ENCODE data around the gene RAP1GAP.

The RAP1GAP gene

DNA sequence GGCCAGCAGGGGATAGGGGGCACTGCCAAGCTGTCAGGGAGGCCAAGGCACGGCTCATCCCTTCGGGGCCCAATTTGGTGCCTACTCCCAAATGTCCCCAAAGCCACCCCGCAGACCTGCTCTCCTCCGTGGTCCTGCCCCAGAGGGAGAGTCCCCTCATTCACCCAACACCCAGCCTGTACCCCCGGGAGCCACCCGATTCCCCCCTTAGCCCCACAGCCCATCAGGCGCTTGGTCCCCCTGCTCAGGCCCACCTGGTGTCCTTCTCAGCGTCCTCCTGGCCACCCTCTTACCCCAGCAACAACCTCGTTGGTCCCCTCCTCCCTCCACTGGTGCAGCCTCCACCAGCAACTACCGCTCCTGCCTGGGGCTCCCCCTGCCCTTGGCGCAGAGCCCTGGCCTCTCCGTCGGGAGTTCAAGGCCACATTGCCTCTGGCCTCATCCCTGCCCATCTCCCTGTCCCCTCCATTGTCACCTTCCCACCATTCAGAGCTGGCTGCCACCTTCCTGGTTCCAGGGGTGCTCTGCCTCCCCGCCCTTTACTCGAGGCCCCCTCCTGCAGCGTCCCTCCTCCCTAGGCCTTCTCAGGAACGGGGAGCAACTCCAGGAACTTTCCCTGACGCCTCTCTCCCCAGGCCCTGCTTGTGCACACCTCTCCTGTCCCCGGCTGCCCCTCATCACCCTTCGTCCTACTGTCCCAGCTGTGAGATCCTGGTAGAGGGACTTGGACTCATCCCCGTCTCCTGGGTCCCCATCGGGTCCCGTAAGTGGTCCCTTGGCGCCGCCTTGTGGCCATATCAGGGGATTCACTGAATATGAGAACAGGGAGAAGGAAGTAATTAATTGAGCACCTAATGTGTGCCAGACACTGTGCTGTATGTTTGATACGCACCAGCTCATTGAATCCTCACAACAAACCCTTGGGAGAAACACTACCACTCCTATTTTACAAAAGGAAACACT, 73.9 kb downstream of the RAP1GAP start:
- Histone ChIP-seq H3K9ac (ENCODE audit: low read length) (no peak overlapping the region), H3K36me3 (ENCODE audit: control insufficient read depth, insufficient read depth, low read length) (no peaks in the 10 kb centered on the region), H3K9me3 (ENCODE audit: control insufficient read depth, low read length) (no peaks in the 10 kb centered on the region), H3K27me3 (ENCODE audit: control insufficient read depth, insufficient read depth, low read length) (peaks cover 18% of the 10 kb centered on the region), H3K4me1 (ENCODE audit: control insufficient read depth, insufficient read depth, low read length) (peaks cover 4% of the 10 kb centered on the region), H3K4me3 (ENCODE audit: low read length) (no peak overlapping the region)

DNA sequence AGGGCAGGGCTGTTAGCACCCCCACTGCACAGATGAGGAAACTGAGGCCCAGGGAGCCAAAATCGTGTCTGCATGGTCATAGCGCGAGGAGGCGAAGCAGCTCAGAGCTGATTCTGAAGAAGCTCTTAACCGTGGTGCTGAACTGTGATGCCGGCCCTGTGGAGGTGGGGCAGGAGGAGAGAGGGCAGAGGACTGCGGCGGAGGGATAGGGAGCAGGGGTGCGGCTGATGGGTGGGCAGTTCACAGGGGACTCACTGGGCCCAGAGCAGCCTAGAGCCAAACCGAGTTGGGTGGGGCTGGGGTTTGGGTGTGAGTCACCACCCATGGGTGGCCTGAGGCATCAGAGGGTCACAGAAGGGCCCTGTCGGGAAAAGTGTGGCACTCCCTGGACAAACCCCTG, 74.7 kb downstream of the RAP1GAP start:
- Histone ChIP-seq H3K9ac (ENCODE audit: low read length) (no peak overlapping the region), H3K36me3 (ENCODE audit: control insufficient read depth, insufficient read depth, low read length) (no peaks in the 10 kb centered on the region), H3K9me3 (ENCODE audit: control insufficient read depth, low read length) (no peaks in the 10 kb centered on the region), H3K4me1 (ENCODE audit: control insufficient read depth, insufficient read depth, low read length) (peaks cover 9% of the 10 kb centered on the region), H3K4me3 (ENCODE audit: low read length) (no peak overlapping the region), H3K27me3 (ENCODE audit: control insufficient read depth, insufficient read depth, low read length) (peaks cover 18% of the 10 kb centered on the region)

DNA sequence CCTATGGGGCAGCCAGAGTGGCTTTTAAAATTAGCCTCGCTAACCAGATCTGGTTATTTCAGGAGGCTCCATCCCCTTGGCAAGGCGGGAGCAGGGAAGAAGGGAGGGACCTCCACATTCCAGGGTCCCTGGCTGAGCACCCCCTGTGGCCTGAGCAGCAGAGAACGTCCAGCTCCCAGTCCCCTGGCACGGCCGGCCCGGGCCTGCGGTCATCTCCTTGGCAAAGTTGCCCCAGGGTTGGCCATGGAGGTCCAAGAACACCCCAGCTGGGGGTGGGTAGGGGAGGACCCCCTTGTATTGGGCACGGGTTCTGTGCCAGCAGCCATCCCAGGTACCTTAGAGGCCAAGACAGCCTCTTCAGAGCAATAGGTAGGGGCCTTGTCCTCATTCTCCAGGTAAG, 75.9 kb downstream of the RAP1GAP start:
- H3K9me3 ChIP-seq (ENCODE audit: control insufficient read depth, low read length): no peaks in the 10 kb centered on the region
- H3K4me1 ChIP-seq (ENCODE audit: control insufficient read depth, insufficient read depth, low read length): peaks cover 9% of the 10 kb centered on the region
- peaks cover 18% of the 10 kb centered on the region for H3K27me3 ChIP-seq (ENCODE audit: control insufficient read depth, insufficient read depth, low read length)
- no peak overlapping the region for H3K4me3 ChIP-seq (ENCODE audit: low read length)
- no peak overlapping the region for H3K9ac ChIP-seq (ENCODE audit: low read length)
- H3K36me3 ChIP-seq (ENCODE audit: control insufficient read depth, insufficient read depth, low read length): no peaks in the 10 kb centered on the region

DNA sequence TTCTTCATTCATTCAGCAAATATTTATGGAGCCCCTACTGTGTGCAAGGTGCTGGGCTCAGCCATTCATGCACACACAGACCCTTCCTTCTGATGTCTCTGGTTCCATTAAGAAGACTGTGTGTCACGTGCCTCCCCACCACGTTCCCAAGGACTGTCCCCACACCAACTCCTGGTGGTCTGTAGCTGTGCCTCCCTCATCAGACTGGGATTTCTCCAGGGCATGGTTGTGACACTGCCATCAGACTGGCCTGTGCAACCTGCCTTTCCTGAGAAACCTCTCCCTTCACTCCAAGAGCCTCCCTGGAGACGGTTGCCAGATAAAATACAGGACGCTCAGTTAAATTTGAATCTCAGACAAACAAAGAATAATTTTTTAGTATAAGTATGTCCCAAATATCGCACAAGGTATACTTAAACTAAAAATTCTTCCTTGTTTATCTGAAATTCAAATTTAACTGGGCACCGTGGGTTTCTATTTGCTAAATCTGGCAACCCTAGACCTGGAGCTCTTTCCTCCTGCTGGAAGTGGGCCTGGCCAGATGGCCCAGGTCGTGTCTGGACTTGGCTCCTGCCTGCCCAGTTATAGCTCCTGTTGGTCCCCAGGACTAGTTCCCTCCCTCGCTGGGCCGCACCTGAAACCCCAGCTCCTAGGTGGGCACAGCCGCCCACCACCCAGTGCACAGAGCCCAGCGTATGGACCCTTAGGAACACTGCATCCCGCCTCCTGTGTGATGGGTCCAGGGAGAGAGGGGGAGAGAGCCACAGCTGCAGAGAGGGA, 76.9 kb downstream of the RAP1GAP start:
- no peak overlapping the region for H3K4me3 ChIP-seq (ENCODE audit: low read length)
- no peak overlapping the region for H3K9ac ChIP-seq (ENCODE audit: low read length)
- peaks cover 10% of the 10 kb centered on the region for H3K4me1 ChIP-seq (ENCODE audit: control insufficient read depth, insufficient read depth, low read length)
- H3K27me3 ChIP-seq (ENCODE audit: control insufficient read depth, insufficient read depth, low read length): peaks cover 18% of the 10 kb centered on the region
- no peaks in the 10 kb centered on the region for H3K36me3 ChIP-seq (ENCODE audit: control insufficient read depth, insufficient read depth, low read length)
- H3K9me3 ChIP-seq (ENCODE audit: control insufficient read depth, low read length): no peaks in the 10 kb centered on the region

DNA sequence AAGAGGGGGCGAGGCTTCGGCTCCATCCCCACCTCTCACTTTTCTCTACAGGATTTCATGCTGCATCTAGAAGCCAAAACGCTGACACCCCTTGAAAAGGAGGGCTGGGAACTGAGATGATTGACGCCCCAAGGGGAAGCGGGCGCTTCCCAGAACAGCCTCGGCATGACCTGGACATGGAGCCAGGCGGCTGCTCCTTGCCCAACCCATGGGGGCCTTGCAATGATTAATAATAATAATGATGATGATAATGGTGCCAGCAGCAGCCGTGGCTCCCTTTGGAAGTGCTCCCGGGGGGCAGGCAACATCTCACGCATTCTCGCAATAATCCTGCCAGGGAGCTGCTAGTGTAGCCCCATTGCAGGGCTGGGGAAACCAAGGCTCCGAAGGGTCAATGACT, 78.2 kb downstream of the RAP1GAP start:
- Histone ChIP-seq H3K4me3 (ENCODE audit: low read length) (no peak overlapping the region), H3K4me1 (ENCODE audit: control insufficient read depth, insufficient read depth, low read length) (peaks cover 23% of the 10 kb centered on the region), H3K36me3 (ENCODE audit: control insufficient read depth, insufficient read depth, low read length) (no peaks in the 10 kb centered on the region), H3K9ac (ENCODE audit: low read length) (no peak overlapping the region), H3K9me3 (ENCODE audit: control insufficient read depth, low read length) (no peaks in the 10 kb centered on the region), H3K27me3 (ENCODE audit: control insufficient read depth, insufficient read depth, low read length) (peaks cover 20% of the 10 kb centered on the region)

DNA sequence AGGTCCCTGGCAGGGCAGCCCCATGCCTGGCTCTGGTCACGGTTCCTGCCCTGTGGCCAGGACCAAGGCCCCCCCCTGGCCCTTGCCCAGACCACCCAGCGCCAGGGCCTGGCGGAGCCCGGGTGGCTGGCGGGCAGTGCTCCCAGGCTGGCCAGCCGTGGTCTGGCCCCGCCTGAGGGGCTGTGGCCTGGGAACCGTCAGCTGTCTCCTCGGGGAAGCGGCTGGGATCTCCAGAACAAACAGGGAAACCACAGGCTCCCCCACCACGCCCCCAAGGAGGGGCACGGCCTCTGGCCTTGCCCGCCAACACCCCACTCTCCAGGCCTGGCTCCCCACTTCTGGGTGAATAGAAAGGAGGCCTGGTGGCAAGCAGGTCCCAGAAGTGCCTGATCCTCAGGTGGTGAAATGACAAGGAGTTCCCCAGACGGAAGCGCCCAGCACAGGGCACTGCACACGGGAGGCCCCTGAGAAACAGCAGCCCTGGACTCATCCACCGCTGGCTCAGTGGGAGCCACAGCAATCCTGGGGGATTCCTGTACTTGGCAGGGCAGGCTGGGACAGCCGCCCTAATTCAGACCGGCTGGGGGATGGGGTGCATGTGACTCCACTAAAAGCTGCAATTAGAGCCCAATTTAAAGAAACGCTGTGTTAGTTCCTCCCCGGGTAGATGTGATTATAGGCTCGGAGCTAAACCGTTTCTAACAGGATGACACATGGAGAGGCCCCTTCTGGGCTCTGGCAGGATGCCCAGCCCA, 78.9 kb downstream of the RAP1GAP start:
- Histone ChIP-seq H3K36me3 (ENCODE audit: control insufficient read depth, insufficient read depth, low read length) (no peaks in the 10 kb centered on the region), H3K9me3 (ENCODE audit: control insufficient read depth, low read length) (no peaks in the 10 kb centered on the region), H3K4me3 (ENCODE audit: low read length) (no peak overlapping the region), H3K9ac (ENCODE audit: low read length) (no peak overlapping the region), H3K27me3 (ENCODE audit: control insufficient read depth, insufficient read depth, low read length) (peaks cover 22% of the 10 kb centered on the region), H3K4me1 (ENCODE audit: control insufficient read depth, insufficient read depth, low read length) (peaks cover 26% of the 10 kb centered on the region)

DNA sequence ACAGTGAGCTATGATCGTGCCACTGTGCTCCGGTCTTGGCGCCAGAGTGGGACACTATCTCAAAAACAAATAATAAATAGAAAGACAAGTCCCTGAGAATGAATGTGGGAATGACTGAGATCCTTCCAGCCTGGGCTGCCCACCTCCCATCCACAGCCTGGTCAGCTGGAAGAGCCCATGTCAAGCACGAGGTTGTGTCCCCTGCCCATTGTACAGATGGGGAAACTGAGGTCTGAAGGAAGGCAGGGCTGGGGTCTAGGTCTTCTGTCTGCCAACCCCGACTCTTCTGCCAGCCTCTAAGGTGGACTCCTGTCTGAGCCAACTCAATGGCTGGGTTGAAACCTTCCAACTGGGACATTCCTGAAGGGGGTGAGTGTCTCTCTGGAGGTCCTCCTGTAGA, 79.5 kb downstream of the RAP1GAP start:
- H3K9me3 ChIP-seq (ENCODE audit: control insufficient read depth, low read length): no peaks in the 10 kb centered on the region
- peaks cover 26% of the 10 kb centered on the region for H3K4me1 ChIP-seq (ENCODE audit: control insufficient read depth, insufficient read depth, low read length)
- no peaks in the 10 kb centered on the region for H3K36me3 ChIP-seq (ENCODE audit: control insufficient read depth, insufficient read depth, low read length)
- H3K27me3 ChIP-seq (ENCODE audit: control insufficient read depth, insufficient read depth, low read length): peaks cover 28% of the 10 kb centered on the region
- H3K9ac ChIP-seq (ENCODE audit: low read length): no peak overlapping the region
- no peak overlapping the region for H3K4me3 ChIP-seq (ENCODE audit: low read length)

DNA sequence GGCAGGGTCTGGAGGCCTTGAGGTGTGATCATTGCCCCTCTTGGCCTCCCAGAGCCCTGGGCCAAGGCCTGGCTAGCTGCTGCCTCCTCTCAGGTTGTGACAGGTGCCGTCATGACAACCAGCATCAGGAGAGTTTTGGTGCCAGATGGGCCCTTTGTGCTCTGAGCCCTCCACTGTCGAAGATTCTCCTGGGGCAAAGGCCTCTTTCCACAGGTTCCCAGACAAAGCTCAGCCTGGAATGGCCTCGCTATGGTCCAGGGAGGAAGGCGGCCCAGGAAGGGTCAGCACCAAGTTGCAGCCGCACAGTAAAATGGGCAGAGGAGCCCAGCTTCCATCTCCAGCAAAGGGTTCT, 81.6 kb downstream of the RAP1GAP start:
- Histone ChIP-seq H3K9ac (ENCODE audit: low read length) (no peak overlapping the region), H3K4me1 (ENCODE audit: control insufficient read depth, insufficient read depth, low read length) (peaks cover 26% of the 10 kb centered on the region), H3K9me3 (ENCODE audit: control insufficient read depth, low read length) (no peaks in the 10 kb centered on the region), H3K36me3 (ENCODE audit: control insufficient read depth, insufficient read depth, low read length) (no peaks in the 10 kb centered on the region), H3K4me3 (ENCODE audit: low read length) (no peak overlapping the region), H3K27me3 (ENCODE audit: control insufficient read depth, insufficient read depth, low read length) (peaks cover 34% of the 10 kb centered on the region)

DNA sequence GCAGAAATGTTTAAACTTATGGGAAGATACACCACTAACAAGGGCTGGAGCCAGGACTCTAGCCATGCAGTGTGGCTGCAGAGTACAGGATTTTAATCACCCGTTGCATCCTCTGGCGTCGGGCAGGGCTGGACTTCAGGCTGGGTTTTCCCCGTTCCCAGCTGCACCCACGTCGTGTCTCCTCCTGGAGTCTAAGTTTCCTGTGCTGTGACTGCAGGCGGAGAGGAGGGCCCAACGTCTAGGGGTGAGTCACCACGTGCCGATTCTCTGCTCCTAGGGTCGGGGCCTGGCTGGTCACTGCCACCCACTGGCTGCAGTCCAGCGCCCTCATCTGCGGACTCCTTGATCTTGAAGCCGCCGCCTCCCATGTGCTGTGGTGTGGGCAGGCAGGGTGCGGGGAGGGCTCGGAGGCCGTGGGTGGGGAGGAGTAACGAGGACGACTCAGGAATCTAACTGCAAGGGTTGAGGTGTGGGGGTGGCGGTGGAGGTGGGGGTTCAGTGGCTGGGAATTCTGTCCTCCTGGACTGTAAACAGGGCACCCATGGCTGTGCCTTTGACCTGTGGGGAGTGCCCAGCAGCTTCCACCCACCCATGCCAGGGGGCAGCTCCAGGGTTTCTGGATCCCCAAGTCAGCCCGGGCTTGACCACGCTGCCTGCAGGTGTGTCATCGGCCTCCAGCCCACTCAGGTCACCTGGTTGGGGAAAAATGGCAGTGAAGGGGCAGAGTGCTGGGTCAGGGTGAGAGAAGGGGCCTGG, 82.1 kb downstream of the RAP1GAP start:
- no peak overlapping the region for H3K9ac ChIP-seq (ENCODE audit: low read length)
- no peak overlapping the region for H3K4me3 ChIP-seq (ENCODE audit: low read length)
- peaks cover 26% of the 10 kb centered on the region for H3K4me1 ChIP-seq (ENCODE audit: control insufficient read depth, insufficient read depth, low read length)
- H3K27me3 ChIP-seq (ENCODE audit: control insufficient read depth, insufficient read depth, low read length): peaks cover 31% of the 10 kb centered on the region
- no peaks in the 10 kb centered on the region for H3K36me3 ChIP-seq (ENCODE audit: control insufficient read depth, insufficient read depth, low read length)
- no peaks in the 10 kb centered on the region for H3K9me3 ChIP-seq (ENCODE audit: control insufficient read depth, low read length)

DNA sequence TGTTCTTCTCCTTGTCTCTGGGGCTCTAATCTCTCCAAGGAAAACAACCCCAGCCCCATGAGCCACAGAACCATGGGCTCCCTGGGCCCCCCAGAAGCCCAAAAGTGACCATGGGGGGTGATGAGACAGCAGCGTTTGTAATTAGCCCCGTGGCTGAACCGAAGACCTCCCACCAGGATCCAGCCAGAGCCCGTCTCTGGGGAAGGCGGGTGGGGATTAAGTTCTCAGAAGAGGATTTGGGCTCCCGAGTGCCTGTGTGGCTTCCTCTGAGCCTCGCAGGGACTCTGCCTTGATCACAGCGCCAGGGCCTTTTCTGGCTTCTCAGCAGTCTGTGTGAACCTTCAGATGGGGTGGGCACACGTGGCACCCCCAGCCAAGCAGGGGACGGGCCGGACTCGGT, 82.9 kb downstream of the RAP1GAP start:
- H3K4me3 ChIP-seq (ENCODE audit: low read length): no peak overlapping the region
- H3K9me3 ChIP-seq (ENCODE audit: control insufficient read depth, low read length): no peaks in the 10 kb centered on the region
- no peaks in the 10 kb centered on the region for H3K36me3 ChIP-seq (ENCODE audit: control insufficient read depth, insufficient read depth, low read length)
- H3K4me1 ChIP-seq (ENCODE audit: control insufficient read depth, insufficient read depth, low read length): peaks cover 26% of the 10 kb centered on the region
- no peak overlapping the region for H3K9ac ChIP-seq (ENCODE audit: low read length)
- H3K27me3 ChIP-seq (ENCODE audit: control insufficient read depth, insufficient read depth, low read length): peaks cover 23% of the 10 kb centered on the region

DNA sequence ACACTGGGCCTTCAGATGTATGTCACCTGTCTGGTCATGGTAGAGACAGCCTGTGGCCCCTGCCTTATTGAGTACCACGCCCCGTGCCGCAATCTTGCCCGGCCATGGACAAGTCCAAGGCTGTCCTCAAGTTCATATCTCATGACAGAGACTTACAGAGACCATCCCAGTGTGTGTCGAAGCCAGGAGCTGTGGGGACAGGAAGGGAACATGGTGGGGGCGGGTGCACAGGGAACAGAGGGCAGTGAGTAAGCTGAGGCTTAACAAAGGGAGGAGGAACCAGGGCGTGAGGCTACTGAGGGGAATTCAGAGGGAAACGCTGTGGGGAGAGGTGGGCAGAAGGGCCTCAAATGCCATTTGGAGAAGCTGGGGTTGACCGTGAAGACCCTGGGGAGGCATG, 84.1 kb downstream of the RAP1GAP start:
- no peaks in the 10 kb centered on the region for H3K9me3 ChIP-seq (ENCODE audit: control insufficient read depth, low read length)
- H3K9ac ChIP-seq (ENCODE audit: low read length): no peak overlapping the region
- no peak overlapping the region for H3K4me3 ChIP-seq (ENCODE audit: low read length)
- H3K4me1 ChIP-seq (ENCODE audit: control insufficient read depth, insufficient read depth, low read length): peaks cover 20% of the 10 kb centered on the region
- H3K27me3 ChIP-seq (ENCODE audit: control insufficient read depth, insufficient read depth, low read length): peaks cover 16% of the 10 kb centered on the region
- no peaks in the 10 kb centered on the region for H3K36me3 ChIP-seq (ENCODE audit: control insufficient read depth, insufficient read depth, low read length)
